Measurements from ENCODE around the gene RDH16.
A peak's percentile ranks its signal among the peaks of the same experiment; 100 is the strongest.

The RDH16 gene

GRCh38 chr12:56999456-56999855 lies 42.0 kb upstream of the RDH16 start:
- Histone ChIP-seq H4K20me1 (peaks cover 28 to 96% (median 87%) of the 10 kb centered on the region in 11 experiments; a peak in 21 of 22 replicates), H3K27me3 (no peaks in the 10 kb centered on the region), H3K9me3 (replicated peaks in 1 of 11) (no peaks in the 10 kb centered on the region), H3K4me2 (peak overlapping the region; percentile 13 to 76 (median 36); a peak in 20 of 22 replicates), H3K9ac (peak overlapping the region in 4 of 11 experiments; percentile 11 to 29 (median 18); a peak in 2 of 22 replicates), H3K27ac (peak overlapping the region in 3 of 11 experiments; percentile 10 to 17 (median 11); a peak in 3 of 22 replicates), H3K36me3 (peaks cover 55 to 92% (median 85%) of the 10 kb centered on the region in 11 experiments), H3K4me3 (no peak overlapping the region), H3K4me1 (peaks cover 17 to 50% (median 34%) of the 10 kb centered on the region in 10 experiments)
- no peak for TF ChIP-seq Cebpa-rat (IDR thresholded peaks at IDR 0.05)

DNA sequence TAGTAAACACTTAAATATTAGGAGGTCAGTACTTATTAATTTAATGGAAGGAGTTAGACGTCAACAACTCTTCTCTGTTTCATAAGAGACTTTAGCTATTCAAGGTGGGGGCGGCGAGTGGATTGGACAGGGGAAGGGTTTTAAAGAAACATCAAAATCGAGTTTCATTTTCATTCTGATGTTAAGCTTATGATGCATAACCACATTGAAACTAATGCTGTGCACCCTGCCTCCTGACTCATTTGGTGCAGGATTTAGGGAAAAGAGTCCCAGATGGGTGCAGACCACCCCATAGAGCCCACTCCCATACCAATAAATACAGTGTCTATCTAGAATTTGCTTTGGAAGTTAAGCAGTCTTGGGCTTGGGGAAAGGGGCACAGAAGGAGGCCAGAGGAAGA lies 41.6 kb upstream of the RDH16 start:
- Histone ChIP-seq H4K20me1 (peaks cover 28 to 95% (median 82%) of the 10 kb centered on the region in 11 experiments; a peak in 21 of 22 replicates), H3K4me1 (peaks cover 17 to 45% (median 33%) of the 10 kb centered on the region in 10 experiments), H3K9ac (peak overlapping the region in 4 of 11 experiments; percentile 11 to 29 (median 18); a peak in 2 of 22 replicates), H3K4me3 (no peak overlapping the region), H3K9me3 (replicated peaks in 1 of 11) (no peaks in the 10 kb centered on the region), H3K27ac (peak overlapping the region in 2 of 11 experiments; percentile 10 to 11; a peak in 3 of 22 replicates), H3K36me3 (peaks cover 50 to 87% (median 80%) of the 10 kb centered on the region in 11 experiments), H3K4me2 (peak overlapping the region; percentile 13 to 76 (median 36); a peak in 19 of 22 replicates), H3K27me3 (no peaks in the 10 kb centered on the region)
- TF ChIP-seq Cebpa-rat (IDR thresholded peaks at IDR 0.05): no peak

DNA sequence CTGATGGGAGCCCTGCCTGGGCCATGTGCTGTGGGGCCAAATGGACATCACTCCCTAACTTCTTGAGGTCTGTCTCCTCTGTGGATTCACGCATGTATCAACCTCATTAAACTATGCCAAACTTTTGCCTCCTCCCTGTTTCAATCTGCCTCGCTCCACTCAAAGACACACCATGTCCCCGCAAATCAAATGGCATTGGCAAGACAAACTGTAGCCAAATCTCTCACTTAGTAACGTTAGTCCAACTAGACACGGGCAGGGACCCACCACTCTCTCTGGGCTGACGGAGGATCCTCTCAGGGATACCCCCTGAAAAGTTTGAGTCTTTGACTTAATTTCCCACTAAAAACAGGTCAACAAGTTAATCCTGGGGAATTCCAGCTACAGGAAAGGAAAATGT lies 40.9 kb upstream of the RDH16 start:
- H4K20me1 ChIP-seq: peaks cover 28 to 88% (median 75%) of the 10 kb centered on the region in 11 experiments; a peak in 21 of 22 replicates
- H3K27ac ChIP-seq: no peak overlapping the region
- peaks cover 17 to 47% (median 36%) of the 10 kb centered on the region in 10 experiments for H3K4me1 ChIP-seq
- H3K4me3 ChIP-seq: no peak overlapping the region
- H3K27me3 ChIP-seq: no peaks in the 10 kb centered on the region
- H3K9ac ChIP-seq: no peak overlapping the region
- peaks cover 43 to 81% (median 73%) of the 10 kb centered on the region in 11 experiments for H3K36me3 ChIP-seq
- TF ChIP-seq Cebpa-rat (IDR thresholded peaks at IDR 0.05): no peak
- peak overlapping the region in 2 of 11 experiments; percentile 69 to 76; a peak in 2 of 22 replicates for H3K4me2 ChIP-seq
- no peaks in the 10 kb centered on the region for H3K9me3 ChIP-seq (replicated peaks in 1 of 11)

- no peak overlapping the region for H3K4me3 ChIP-seq
- peaks cover 18 to 75% (median 62%) of the 10 kb centered on the region in 11 experiments; a peak in 21 of 22 replicates for H4K20me1 ChIP-seq
- H3K9ac ChIP-seq: no peak overlapping the region; a peak in 1 of 22 replicates
- TF ChIP-seq Cebpa-rat (IDR thresholded peaks at IDR 0.05): no peak
- H3K4me2 ChIP-seq: no peak overlapping the region
- H3K4me1 ChIP-seq: peaks cover 17 to 57% (median 35%) of the 10 kb centered on the region in 10 experiments
- no peaks in the 10 kb centered on the region for H3K27me3 ChIP-seq
- H3K27ac ChIP-seq: no peak overlapping the region
- no peaks in the 10 kb centered on the region for H3K9me3 ChIP-seq (replicated peaks in 1 of 11)
- H3K36me3 ChIP-seq: peaks cover 30 to 67% (median 60%) of the 10 kb centered on the region in 11 experiments
Measured at GRCh38 chr12:56996793-56997545, 39.6 kb upstream of the RDH16 start.

GRCh38 chr12:56995930-56996496 lies 38.6 kb upstream of the RDH16 start:
- Histone ChIP-seq H3K9ac (no peak overlapping the region), H3K4me2 (no peak overlapping the region), H3K4me3 (no peak overlapping the region), H3K27ac (no peak overlapping the region), H3K36me3 (peaks cover 20 to 58% (median 50%) of the 10 kb centered on the region in 11 experiments), H3K9me3 (replicated peaks in 1 of 11) (no peaks in the 10 kb centered on the region), H3K27me3 (no peaks in the 10 kb centered on the region), H3K4me1 (peaks cover 26 to 62% (median 36%) of the 10 kb centered on the region in 10 experiments), H4K20me1 (peaks cover 10 to 65% (median 52%) of the 10 kb centered on the region in 11 experiments; a peak in 21 of 22 replicates)
- TF ChIP-seq Cebpa-rat (IDR thresholded peaks at IDR 0.05): no peak

GRCh38 chr12:56995201-56995929 lies 38.0 kb upstream of the RDH16 start:
- Histone ChIP-seq H3K4me1 (peaks cover 26 to 62% (median 37%) of the 10 kb centered on the region in 10 experiments), H3K36me3 (peaks cover 14 to 51% (median 44%) of the 10 kb centered on the region in 11 experiments), H3K27ac (no peak overlapping the region), H3K4me2 (no peak overlapping the region), H3K9me3 (replicated peaks in 1 of 11) (no peaks in the 10 kb centered on the region), H3K9ac (no peak overlapping the region), H3K4me3 (no peak overlapping the region), H4K20me1 (peaks cover 4 to 59% (median 46%) of the 10 kb centered on the region in 11 experiments; a peak in 21 of 22 replicates), H3K27me3 (no peaks in the 10 kb centered on the region)
- TF ChIP-seq Cebpa-rat (IDR thresholded peaks at IDR 0.05): no peak

DNA sequence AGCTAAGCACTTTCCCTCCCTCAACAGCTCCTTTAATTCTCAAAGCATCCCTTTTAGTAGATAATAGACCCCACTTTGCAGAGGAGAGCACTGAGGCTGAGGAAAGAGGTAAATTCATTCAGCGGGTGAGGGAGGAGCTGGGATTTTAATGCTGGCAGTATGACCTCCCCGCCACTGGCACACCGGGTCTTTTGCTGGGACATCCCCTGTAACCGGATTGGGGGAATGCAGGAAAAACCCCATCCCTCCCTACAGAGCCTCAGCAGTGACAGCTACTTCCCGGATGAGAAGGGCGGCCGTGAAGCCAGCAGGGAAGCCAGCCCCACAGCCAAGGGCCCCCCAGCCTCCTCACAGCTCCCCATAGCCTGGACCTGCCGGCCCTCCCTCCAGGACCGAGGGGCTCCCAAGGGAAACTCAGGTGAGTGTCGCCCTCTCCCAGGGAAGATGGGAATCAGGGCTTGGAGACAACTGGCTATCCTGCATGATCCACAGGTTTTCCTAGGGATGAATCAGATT lies 36.9 kb upstream of the RDH16 start:
- H3K9ac ChIP-seq: no peak overlapping the region; a peak in 1 of 22 replicates
- H3K4me3 ChIP-seq: no peak overlapping the region
- H3K9me3 ChIP-seq (replicated peaks in 1 of 11): no peaks in the 10 kb centered on the region
- H4K20me1 ChIP-seq: peaks cover 0 to 48% (median 35%) of the 10 kb centered on the region in 11 experiments; a peak in 20 of 22 replicates
- H3K4me1 ChIP-seq: peaks cover 26 to 62% (median 32%) of the 10 kb centered on the region in 10 experiments
- no peak overlapping the region for H3K4me2 ChIP-seq
- H3K27me3 ChIP-seq: no peaks in the 10 kb centered on the region
- H3K27ac ChIP-seq: no peak overlapping the region
- H3K36me3 ChIP-seq: peaks cover 13 to 40% (median 35%) of the 10 kb centered on the region in 11 experiments
- TF ChIP-seq Cebpa-rat (IDR thresholded peaks at IDR 0.05): no peak

- peaks cover 13 to 35% (median 31%) of the 10 kb centered on the region in 11 experiments for H3K36me3 ChIP-seq
- H3K9ac ChIP-seq: no peak overlapping the region; a peak in 1 of 22 replicates
- peak overlapping the region in 1 of 11 experiments; percentile 7; a peak in 1 of 22 replicates for H3K4me2 ChIP-seq
- peaks cover 25 to 62% (median 32%) of the 10 kb centered on the region in 10 experiments for H3K4me1 ChIP-seq
- no peaks in the 10 kb centered on the region for H3K9me3 ChIP-seq (replicated peaks in 1 of 11)
- H3K27ac ChIP-seq: 0 out of 22 replicates have a peak overlapping the region, but pooled peaks of 1 of the 11 experiments have one; percentile 11
- peaks cover 0 to 39% (median 27%) of the 10 kb centered on the region in 11 experiments; a peak in 17 of 22 replicates for H4K20me1 ChIP-seq
- no peaks in the 10 kb centered on the region for H3K27me3 ChIP-seq
- H3K4me3 ChIP-seq: no peak overlapping the region
- no peak for TF ChIP-seq Cebpa-rat (IDR thresholded peaks at IDR 0.05)
Measured at GRCh38 chr12:56993346-56993745, 35.9 kb upstream of the RDH16 start.

Measured in BLaER1 treated with 17β-estradiol and CSF1 and Interleukin-3, amounts not matched to agents 10 nM and 100 nM (cell line).